Liver (tissue), 9 donors: ENCODE data around the gene CTSA. TPM values are rescaled to one million over a fixed set of nuclear protein-coding genes. Genes with fewer than 3 reads are reported as not detected.

ENCODE experiments used
- DNase-seq: peaks from one replicate; pipeline ENCODE4 v3.0.0-alpha.2; 2017; ENCODE audit warnings: low spot score
- H3K27ac ChIP-seq, 2 donors: one replicate each; pipeline ENCODE4 v1.7.0; 2013; ENCODE audit warnings: inconsistent platforms in 2 of 2, low read length in 2 of 2, control low read depth in 1 of 2, low read depth in 1 of 2, mild to moderate bottlenecking in 1 of 2
- H3K27me3 ChIP-seq, 4 donors: one replicate each; pipeline versions ENCODE4 v1.6.1 to v1.7.0; 2013; ENCODE audit warnings: low read length in 3 of 4, inconsistent platforms in 1 of 4, mild to moderate bottlenecking in 1 of 4, moderate library complexity in 1 of 4; ENCODE audit not compliant: control insufficient read depth in 4 of 4, insufficient read depth in 4 of 4
- H3K36me3 ChIP-seq, 4 donors: one replicate each; pipeline versions ENCODE4 v1.6.1 to v1.7.0; 2013; ENCODE audit warnings: low read length in 3 of 4, mild to moderate bottlenecking in 3 of 4, low read depth in 1 of 4, moderate library complexity in 1 of 4; ENCODE audit not compliant: control insufficient read depth in 4 of 4, insufficient read depth in 3 of 4
- H3K4me1 ChIP-seq, 4 donors: one replicate each; pipeline versions ENCODE4 v1.6.1 to v1.7.0; 2013; ENCODE audit warnings: low read length in 3 of 4, mild to moderate bottlenecking in 3 of 4, moderate library complexity in 1 of 4; ENCODE audit not compliant: control insufficient read depth in 4 of 4, insufficient read depth in 4 of 4
- H3K4me3 ChIP-seq, 3 donors: one replicate each; pipeline versions ENCODE4 v1.6.1 to v1.7.0; 2013; ENCODE audit warnings: low read length in 3 of 3, control low read depth in 1 of 3, low read depth in 1 of 3, mild to moderate bottlenecking in 1 of 3
- H3K9ac ChIP-seq, 2 donors: one replicate each; pipeline ENCODE4 v1.7.0; 2013; ENCODE audit warnings: low read length in 2 of 2, mild to moderate bottlenecking in 2 of 2, moderate library complexity in 2 of 2, control low read depth in 1 of 2, low read depth in 1 of 2
- H3K9me3 ChIP-seq, 4 donors: one replicate each; pipeline versions ENCODE4 v1.6.1 to v1.7.0; 2013; ENCODE audit warnings: low read length in 3 of 4; ENCODE audit not compliant: control insufficient read depth in 4 of 4
- CTCF ChIP-seq: fragments of 150-350 bp; IDR thresholded peaks from 2 replicates; pipeline ENCODE4 v1.5.1; 2017; ENCODE audit warnings: improper control_type of control experiment, low read depth, low read length; ENCODE audit not compliant: missing input control
- EGR1 ChIP-seq, 2 donors: IDR thresholded peaks; 2 replicates each; pipeline ENCODE4 v1.6.1; 2016 to 2018; ENCODE audit warnings: antibody characterized with exemption in 2 of 2, low read depth in 2 of 2
- FOXA1 ChIP-seq: IDR thresholded peaks from 2 replicates; pipeline ENCODE4 v1.6.1; 2016; ENCODE audit warnings: antibody characterized with exemption
- FOXA2 ChIP-seq: IDR thresholded peaks from 2 replicates; pipeline ENCODE4 v1.6.1; 2016; ENCODE audit warnings: antibody characterized with exemption
- GABPA ChIP-seq, 2 donors: IDR thresholded peaks in 1 of 2; conservative IDR thresholded peaks in 1 of 2; 2 replicates each; pipeline ENCODE4 v1.6.1; 2016; ENCODE audit warnings: antibody characterized with exemption in 2 of 2, mild to moderate bottlenecking in 1 of 2, moderate library complexity in 1 of 2
- HNF4A ChIP-seq, 2 donors: conservative IDR thresholded peaks; 2 replicates each; pipeline ENCODE4 v1.6.1; 2016; ENCODE audit warnings: antibody characterized with exemption in 2 of 2, mild to moderate bottlenecking in 2 of 2
- HNF4G ChIP-seq: IDR thresholded peaks from 2 replicates; pipeline ENCODE4 v1.6.1; 2016; ENCODE audit warnings: antibody characterized with exemption
- JUND ChIP-seq, 2 donors: IDR thresholded peaks; 2 replicates each; pipeline ENCODE4 v1.6.1; 2016; ENCODE audit warnings: antibody characterized with exemption in 2 of 2
- MAX ChIP-seq: IDR thresholded peaks from 2 replicates; pipeline ENCODE4 v1.6.1; 2016; ENCODE audit warnings: antibody characterized with exemption
- NR2F2 ChIP-seq: IDR thresholded peaks from 2 replicates; pipeline ENCODE4 v1.6.1; 2016; ENCODE audit warnings: antibody characterized with exemption
- REST ChIP-seq: IDR thresholded peaks from 2 replicates; pipeline ENCODE4 v1.6.1; 2016; ENCODE audit warnings: antibody characterized with exemption, mild to moderate bottlenecking
- RXRA ChIP-seq, 2 donors: IDR thresholded peaks; 2 replicates each; pipeline ENCODE4 v1.6.1; 2017 to 2018; ENCODE audit warnings: antibody characterized with exemption in 2 of 2, mild to moderate bottlenecking in 1 of 2
- SP1 ChIP-seq: IDR thresholded peaks from 2 replicates; pipeline ENCODE4 v1.6.1; 2018; ENCODE audit warnings: antibody characterized with exemption, mild to moderate bottlenecking
- TAF1 ChIP-seq: conservative IDR thresholded peaks from 2 replicates; pipeline ENCODE4 v1.6.1; 2016; ENCODE audit warnings: antibody characterized with exemption, mild to moderate bottlenecking
- YY1 ChIP-seq: IDR thresholded peaks from 2 replicates; pipeline ENCODE4 v1.6.1; 2016; ENCODE audit warnings: antibody characterized with exemption, mild to moderate bottlenecking
- ZBTB33 ChIP-seq: IDR thresholded peaks from 2 replicates; pipeline ENCODE4 v1.6.1; 2016; ENCODE audit warnings: antibody characterized with exemption
- WGBS: extraction: QIAGEN DNeasy Blood & Tissue Kit; methylation state at CpG from one replicate; pipeline ENCODE4 v1.1.7; 2013; 5-methylcytosine and 5-hydroxymethylcytosine counted together
- polyA plus RNA-seq, 2 donors: library from polyadenylated mRNA; stranded (reverse) in 1 of 2; unstranded in 1 of 2; fragments of 200-250 nt in 1 of 2; fragments of >200 nt in 1 of 2; fragmentation: Nextera tagmentation in 1 of 2; extraction: Ambion mirVana in 1 of 2; gene quantifications; one replicate each; pipeline versions ENCODE4 v1.2.1 to v1.2.3, GENCODE V29; 2013 to 2015
- total RNA-seq, 2 donors: library from RNA; depleted of rRNA; stranded (reverse); fragments of >200 nt; gene quantifications; one replicate each; pipeline ENCODE4 v1.2.3, GENCODE V29; 2014
- donor health status: healthy.
- donor health status: healthy.
- donor health status: healthy.
- donor health status: healthy.
- donor health status: healthy.

Gene CTSA
- total and polyA plus RNA-seq, 4 donors: 45.6 to 151 (median 76.4) TPM

GRCh38 chr20:45857114-45857881, 33.8 kb upstream of the CTSA start, which contains the start of the genes ACOT8 and ZSWIM3 (continued):
- TF ChIP-seq NR2F2: peak; percentile 94
- TF ChIP-seq ZBTB33: peak; percentile 92
- peak; percentile 27 to 46 for TF ChIP-seq HNF4A (conservative IDR thresholded peaks at IDR 0.05)
- TF ChIP-seq MAX: peak; percentile 22
- TF ChIP-seq HNF4G: no peak
- peak; percentile 97 for TF ChIP-seq YY1
- TF ChIP-seq FOXA1: no peak

- no peak for TF ChIP-seq FOXA1
- TF ChIP-seq RXRA (IDR thresholded peaks at IDR 0.05): no peak
- TF ChIP-seq SP1: no peak
- TF ChIP-seq HNF4G: no peak
- no peak for TF ChIP-seq NR2F2
- TF ChIP-seq FOXA2: no peak
- TF ChIP-seq YY1: no peak
- TF ChIP-seq JUND (IDR thresholded peaks at IDR 0.05): no peak
- TF ChIP-seq EGR1 (IDR thresholded peaks at IDR 0.05; ENCODE audit: low read depth in 2 of 2): no peak
- no peak for TF ChIP-seq CTCF
- no peaks in the 10 kb centered on the region for H3K27me3 ChIP-seq
- no peaks in the 10 kb centered on the region for H3K9me3 ChIP-seq
- WGBS: 17% methylated on average over 13 of the region's 13 CpGs
- H3K9ac ChIP-seq: peak overlapping the region in 1 of 2 donors; percentile 73
- DNase-seq: no peak
- H3K36me3 ChIP-seq: peaks cover 2 to 5% (median 3%) of the 10 kb centered on the region in 4 donors
- peak overlapping the region; percentile 68 to 100 (median 94) for H3K4me3 ChIP-seq
- H3K27ac ChIP-seq: peak overlapping the region; percentile 67 to 86
- H3K4me1 ChIP-seq: peaks cover 12 to 28% (median 22%) of the 10 kb centered on the region in 4 donors
Measured at GRCh38 chr20:45857882-45858216, 33.3 kb upstream of the CTSA start.

GRCh38 chr20:45859916-45860315, 31.2 kb upstream of the CTSA start:
- H3K9ac ChIP-seq: no peak overlapping the region
- H3K4me1 ChIP-seq: peaks cover 12 to 28% (median 19%) of the 10 kb centered on the region in 4 donors
- H3K27me3 ChIP-seq: no peaks in the 10 kb centered on the region
- no peaks in the 10 kb centered on the region for H3K9me3 ChIP-seq
- WGBS: 95% methylated on average over 5 of the region's 5 CpGs
- DNase-seq: no peak
- H3K27ac ChIP-seq: no peak overlapping the region
- no peaks in the 10 kb centered on the region for H3K36me3 ChIP-seq
- H3K4me3 ChIP-seq: no peak overlapping the region
- TF ChIP-seq MAX (no peak), HNF4G (no peak), SP1 (no peak), JUND (IDR thresholded peaks at IDR 0.05) (no peak), CTCF (no peak), HNF4A (conservative IDR thresholded peaks at IDR 0.05) (no peak), FOXA1 (no peak), REST (no peak), EGR1 (IDR thresholded peaks at IDR 0.05; ENCODE audit: low read depth in 2 of 2) (no peak), YY1 (no peak), TAF1 (no peak), GABPA (IDR thresholded peaks at IDR 0.05 in 1 of 2, conservative IDR thresholded peaks at IDR 0.05 in 1 of 2) (no peak), RXRA (IDR thresholded peaks at IDR 0.05) (no peak)
